ENCODE measurements around the gene IVL. TPM values are rescaled to one million over a fixed set of nuclear protein-coding genes. Genes with fewer than 3 reads are reported as not detected.
A peak's percentile ranks its signal among the peaks of the same experiment; 100 is the strongest.

IVL gene
- polyA plus RNA-seq, 1 of the 3 experiments (the other 2 are of a cell fraction), result 0.64 TPM

- no peaks in the 10 kb centered on the region for H4K20me1 ChIP-seq (ENCODE audit: insufficient read depth)
- WGBS (ENCODE audit: low lambda C conversion rate), result 21% methylated on average over 17 of the region's 17 CpGs
- ChIA-PET CTCF (interaction anchor here (0.8 to 2.4 kb wide), 10 partner anchors 10 to 353 kb away, joined by 3 to 21 read pairs (median 5); partner anchors contain the start of gene LCE7A), POLR2A (no interaction called here)
- 0 out of 2 replicates have a peak overlapping the region, but pooled peaks have one; percentile 25 for H3K4me2 ChIP-seq
- H3K9ac ChIP-seq, result no peak overlapping the region
- no peak for DNase-seq
- peak overlapping the region in 1 of 2 experiments; percentile 46; a peak in 1 of 4 replicates for H3K4me3 ChIP-seq (ENCODE audit: low read depth in 2 of 2, low read length in 1 of 2)
- no peaks in the 10 kb centered on the region; the same call in 1 of the 2 replicates for H3K27me3 ChIP-seq (ENCODE audit: insufficient read depth)
- H3F3A ChIP-seq (replicated peaks; ENCODE audit: insufficient read depth), result peaks cover 14% of the 10 kb centered on the region
- no peak overlapping the region for H3K27ac ChIP-seq (ENCODE audit: low read depth in 2 of 2, low read length in 1 of 2)
- no peaks in the 10 kb centered on the region for H3K36me3 ChIP-seq (replicated peaks in 1 of 2; ENCODE audit: control insufficient read depth in 1 of 2, insufficient read depth in 2 of 2, low read length in 1 of 2)
- no peaks in the 10 kb centered on the region for H3K9me2 ChIP-seq
- peaks cover 0 to 3% of the 10 kb centered on the region in 2 experiments; a peak in 1 of 4 replicates for H3K4me1 ChIP-seq (ENCODE audit: control insufficient read depth in 1 of 2, insufficient read depth in 2 of 2, low read depth in 1 of 2, low read length in 1 of 2)
- TF ChIP-seq CTCF (IDR thresholded peaks at IDR 0.05), result peak; percentile 86
- peak; percentile 71 for TF ChIP-seq SMC3 (IDR thresholded peaks at IDR 0.05; ENCODE audit: low read depth, low read length)
- peak; percentile 61 for TF ChIP-seq RAD21 (IDR thresholded peaks at IDR 0.05; ENCODE audit: low read length)
- no peak for TF ChIP-seq YY1 (IDR thresholded peaks at IDR 0.05; ENCODE audit: low read depth)
- H2AFZ ChIP-seq (ENCODE audit: low read depth), result no peak overlapping the region
- no peaks in the 10 kb centered on the region for H3K9me3 ChIP-seq
- no peaks in the 10 kb centered on the region for H3K79me2 ChIP-seq (ENCODE audit: insufficient read depth)
These were observed 37.3 kb upstream of the IVL start for GRCh38 chr1:152870831-152871730.

- Histone ChIP-seq H3K9me3 (no peaks in the 10 kb centered on the region), H3K27me3 (ENCODE audit: insufficient read depth) (no peaks in the 10 kb centered on the region; the same call in 1 of the 2 replicates), H2AFZ (ENCODE audit: low read depth) (peak overlapping the region; percentile 43), H3K9me2 (no peaks in the 10 kb centered on the region), H3K79me2 (ENCODE audit: insufficient read depth) (no peaks in the 10 kb centered on the region), H3K9ac (no peak overlapping the region), H3K36me3 (replicated peaks in 1 of 2; ENCODE audit: control insufficient read depth in 1 of 2, insufficient read depth in 2 of 2, low read length in 1 of 2) (no peaks in the 10 kb centered on the region), H3F3A (replicated peaks; ENCODE audit: insufficient read depth) (peaks cover 14% of the 10 kb centered on the region), H3K4me1 (ENCODE audit: control insufficient read depth in 1 of 2, insufficient read depth in 2 of 2, low read depth in 1 of 2, low read length in 1 of 2) (peaks cover 0 to 3% of the 10 kb centered on the region in 2 experiments; a peak in 1 of 4 replicates), H3K27ac (ENCODE audit: low read depth in 2 of 2, low read length in 1 of 2) (no peak overlapping the region), H3K4me3 (ENCODE audit: low read depth in 2 of 2, low read length in 1 of 2) (no peak overlapping the region), H4K20me1 (ENCODE audit: insufficient read depth) (no peaks in the 10 kb centered on the region), H3K4me2 (0 out of 2 replicates have a peak overlapping the region, but pooled peaks have one; percentile 25)
- POLR2A ChIA-PET, result no interaction called here
- CTCF ChIA-PET, result interaction anchor here (0.8 to 2.4 kb wide), 4 partner anchors 11 to 321 kb away, joined by 3 to 12 read pairs (median 8); partner anchors contain the start of gene LCE7A
- 16% methylated on average over 6 of the region's 6 CpGs for WGBS (ENCODE audit: low lambda C conversion rate)
- no peak for DNase-seq
- TF ChIP-seq RAD21 (IDR thresholded peaks at IDR 0.05; ENCODE audit: low read length) (no peak), NRF1 (IDR thresholded peaks at IDR 0.05; ENCODE audit: low read depth, low read length) (no peak), TAF1 (IDR thresholded peaks at IDR 0.05; ENCODE audit: borderline replicate concordance, low read depth, low read length) (no peak), SIN3A (IDR thresholded peaks at IDR 0.05; ENCODE audit: borderline replicate concordance, low read depth, low read length) (no peak), USF1 (IDR thresholded peaks at IDR 0.05; ENCODE audit: borderline replicate concordance, low read depth) (no peak), REST (IDR thresholded peaks at IDR 0.05; ENCODE audit: low read depth, low read length) (no peak), PBX3 (IDR thresholded peaks at IDR 0.05) (no peak), GATA2 (CRISPR knock-in tag; IDR thresholded peaks at IDR 0.05) (no peak), FOXM1 (IDR thresholded peaks at IDR 0.05; ENCODE audit: low read depth) (no peak), GABPA (IDR thresholded peaks at IDR 0.05; ENCODE audit: low read depth) (no peak), FOXJ3 (CRISPR knock-in tag; IDR thresholded peaks at IDR 0.05) (no peak)
These were observed 36.6 kb upstream of the IVL start for GRCh38 chr1:152871731-152872126.
